Stomach (tissue), 4 donors: Measurements from ENCODE around the gene IYD.

Experiments used
- POLR2A ChIP-seq, 4 donors: fragments of 450-650 bp; IDR thresholded peaks; one replicate each; pipeline ENCODE4 v1.6.1; 2016; ENCODE audit warnings: antibody characterized with exemption in 4 of 4, control low read depth in 2 of 4, mild to moderate bottlenecking in 1 of 4, moderate library complexity in 1 of 4
- TF ChIP-seq, protein P1 (sequence below), 7 experiments: fragments of 450-650 bp in 4 of 7; fragments of 200-600 bp in 3 of 7; sonication (generic) in 3 of 7; IDR thresholded peaks; one replicate each; pipeline ENCODE4 v1.5.1; 2016 to 2019; ENCODE audit warnings: antibody characterized with exemption in 7 of 7, control low read depth in 2 of 7, mild to moderate bottlenecking in 1 of 7

GRCh38 chr6:150451807-150452427, 83.1 kb downstream of the IYD start:
- TF ChIP-seq, protein P1, sequence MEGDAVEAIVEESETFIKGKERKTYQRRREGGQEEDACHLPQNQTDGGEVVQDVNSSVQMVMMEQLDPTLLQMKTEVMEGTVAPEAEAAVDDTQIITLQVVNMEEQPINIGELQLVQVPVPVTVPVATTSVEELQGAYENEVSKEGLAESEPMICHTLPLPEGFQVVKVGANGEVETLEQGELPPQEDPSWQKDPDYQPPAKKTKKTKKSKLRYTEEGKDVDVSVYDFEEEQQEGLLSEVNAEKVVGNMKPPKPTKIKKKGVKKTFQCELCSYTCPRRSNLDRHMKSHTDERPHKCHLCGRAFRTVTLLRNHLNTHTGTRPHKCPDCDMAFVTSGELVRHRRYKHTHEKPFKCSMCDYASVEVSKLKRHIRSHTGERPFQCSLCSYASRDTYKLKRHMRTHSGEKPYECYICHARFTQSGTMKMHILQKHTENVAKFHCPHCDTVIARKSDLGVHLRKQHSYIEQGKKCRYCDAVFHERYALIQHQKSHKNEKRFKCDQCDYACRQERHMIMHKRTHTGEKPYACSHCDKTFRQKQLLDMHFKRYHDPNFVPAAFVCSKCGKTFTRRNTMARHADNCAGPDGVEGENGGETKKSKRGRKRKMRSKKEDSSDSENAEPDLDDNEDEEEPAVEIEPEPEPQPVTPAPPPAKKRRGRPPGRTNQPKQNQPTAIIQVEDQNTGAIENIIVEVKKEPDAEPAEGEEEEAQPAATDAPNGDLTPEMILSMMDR (IDR thresholded peaks at IDR 0.05) = no peak
- TF ChIP-seq POLR2A (IDR thresholded peaks at IDR 0.05) = no peak
